ENCODE measurements around the gene SMG5. TPM values are rescaled to one million over a fixed set of nuclear protein-coding genes. Genes with fewer than 3 reads are reported as not detected.
A peak's percentile ranks its signal among the peaks of the same experiment; 100 is the strongest.

The SMG5 gene
- total and polyA plus RNA-seq, 2 donors (not counting 1 experiment from before 2014, with no cell fraction given), result 53.5 to 77.0 TPM

GRCh38 chr1:156212130-156212529 lies 70.5 kb downstream of the SMG5 start:
- Histone ChIP-seq H3K4me1 (ENCODE audit: control insufficient read depth in 2 of 2, insufficient read depth in 2 of 2, low read length in 2 of 2) (peaks cover 14 to 19% of the 10 kb centered on the region in 2 donors), H3K4me3 (ENCODE audit: control extremely low read depth in 1 of 5, extremely low read depth in 1 of 5, insufficient read depth in 1 of 5, low read depth in 2 of 5, low read length in 4 of 5) (peak overlapping the region; percentile 48 to 92 (median 81)), H3K9me3 (ENCODE audit: control extremely low read depth in 1 of 3, control insufficient read depth in 2 of 3, insufficient read depth in 1 of 3, low read length in 2 of 3) (no peaks in the 10 kb centered on the region), H4K20me1 (ENCODE audit: control insufficient read depth, insufficient read depth, low read length, poor library complexity, severe bottlenecking) (peaks cover 4% of the 10 kb centered on the region), H3K27me3 (replicated peaks in 1 of 4; ENCODE audit: control extremely low read depth in 1 of 4, control insufficient read depth in 3 of 4, insufficient read depth in 4 of 4, low read length in 3 of 4) (no peaks in the 10 kb centered on the region), H2AFZ (ENCODE audit: insufficient read depth, low read depth, low read length, poor library complexity, severe bottlenecking) (peak overlapping the region; percentile 88), H3K36me3 (replicated peaks in 1 of 2; ENCODE audit: control extremely low read depth in 1 of 2, control insufficient read depth in 1 of 2, extremely low read depth in 1 of 2, insufficient read depth in 2 of 2, low read length in 1 of 2) (peaks cover 0 to 36% of the 10 kb centered on the region in 2 experiments), H3K4me2 (replicated peaks; ENCODE audit: low read depth, low read length, poor library complexity, severe bottlenecking) (peak overlapping the region; percentile 93), H3K9ac (ENCODE audit: low read length) (peak overlapping the region; percentile 77), H3K79me2 (ENCODE audit: control insufficient read depth, insufficient read depth, low read length) (peaks cover 41% of the 10 kb centered on the region), H3K27ac (ENCODE audit: low read length in 2 of 2) (peak overlapping the region; percentile 93 to 94)
- TF ChIP-seq CTCF (IDR thresholded peaks at IDR 0.05) (no peak), EZH2 (IDR thresholded peaks at IDR 0.05; ENCODE audit: borderline replicate concordance, insufficient read depth, low read depth, low read length, poor library complexity, severe bottlenecking) (no peak)
- H3K4me1 Mint-ChIP-seq, result peaks cover 25% of the 10 kb centered on the region
- DNase-seq (no peak), ATAC-seq (ENCODE audit: low read depth) (no peak)
- no peaks in the 10 kb centered on the region for H3K27me3 Mint-ChIP-seq
- ChIA-PET POLR2A (interaction anchor here (0.6 to 2.1 kb wide), 10 partner anchors 18 to 540 kb away, joined by 3 to 9 read pairs (median 4); partner anchors contain the start of genes SEMA4A, SLC25A44 and SMG5), CTCF (interaction anchor here (1.3 to 3.4 kb wide), 5 partner anchors 12 to 83 kb away, joined by 8 to 43 read pairs (median 11); partner anchors contain the start of gene SLC25A44)
- WGBS (ENCODE audit: insufficient coverage), result 100% methylated on average over 3 of the region's 9 CpGs
- peak overlapping the region; percentile 98 for H3K4me3 Mint-ChIP-seq
- H3K27ac Mint-ChIP-seq, result peak overlapping the region; percentile 99
- no peaks in the 10 kb centered on the region for H3K9me3 Mint-ChIP-seq (ENCODE audit: insufficient read depth)
- intact Hi-C loops (cut with micrococcal nuclease), result loop anchor here (2.0 to 5.0 kb wide), 3 partner anchors 57 to 355 kb away; partner anchors contain the start of genes GON4L and SYT11

GRCh38 chr1:156211243-156211642 lies 71.4 kb downstream of the SMG5 start:
- Histone ChIP-seq H2AFZ (ENCODE audit: insufficient read depth, low read depth, low read length, poor library complexity, severe bottlenecking) (no peak overlapping the region), H3K9ac (ENCODE audit: low read length) (no peak overlapping the region), H3K4me1 (ENCODE audit: control insufficient read depth in 2 of 2, insufficient read depth in 2 of 2, low read length in 2 of 2) (peaks cover 14 to 19% of the 10 kb centered on the region in 2 donors), H3K36me3 (replicated peaks in 1 of 2; ENCODE audit: control extremely low read depth in 1 of 2, control insufficient read depth in 1 of 2, extremely low read depth in 1 of 2, insufficient read depth in 2 of 2, low read length in 1 of 2) (peaks cover 0 to 36% of the 10 kb centered on the region in 2 experiments), H3K27ac (ENCODE audit: low read length in 2 of 2) (no peak overlapping the region), H3K27me3 (replicated peaks in 1 of 4; ENCODE audit: control extremely low read depth in 1 of 4, control insufficient read depth in 3 of 4, insufficient read depth in 4 of 4, low read length in 3 of 4) (no peaks in the 10 kb centered on the region), H3K4me2 (replicated peaks; ENCODE audit: low read depth, low read length, poor library complexity, severe bottlenecking) (no peak overlapping the region), H3K79me2 (ENCODE audit: control insufficient read depth, insufficient read depth, low read length) (peaks cover 49% of the 10 kb centered on the region), H4K20me1 (ENCODE audit: control insufficient read depth, insufficient read depth, low read length, poor library complexity, severe bottlenecking) (peaks cover 4% of the 10 kb centered on the region), H3K4me3 (ENCODE audit: control extremely low read depth in 1 of 5, extremely low read depth in 1 of 5, insufficient read depth in 1 of 5, low read depth in 2 of 5, low read length in 4 of 5) (no peak overlapping the region), H3K9me3 (ENCODE audit: control extremely low read depth in 1 of 3, control insufficient read depth in 2 of 3, insufficient read depth in 1 of 3, low read length in 2 of 3) (no peaks in the 10 kb centered on the region)
- no peak for DNase-seq
- Mint-ChIP-seq H3K9me3 (ENCODE audit: insufficient read depth) (no peaks in the 10 kb centered on the region), H3K4me3 (peak overlapping the region; percentile 33), H3K27ac (peak overlapping the region; percentile 38), H3K27me3 (no peaks in the 10 kb centered on the region), H3K4me1 (peaks cover 25% of the 10 kb centered on the region)
- no peak for ATAC-seq (ENCODE audit: low read depth)
- WGBS (ENCODE audit: insufficient coverage), result 100% methylated on average over 1 of the region's 3 CpGs
- no peak for TF ChIP-seq CTCF (IDR thresholded peaks at IDR 0.05)
- CTCF ChIA-PET, result interaction anchor here (1.7 to 3.4 kb wide), 2 partner anchors 13 to 15 kb away, joined by 3 to 18 read pairs; no protein-coding TSS in a partner anchor
- POLR2A ChIA-PET, result no interaction called here
- intact Hi-C loops (cut with micrococcal nuclease), result loop anchor here (5.0 kb wide), 1 partner anchor 354 kb away; the partner anchor contains the start of genes GON4L and SYT11

All from B cell (primary cell).